Activated naive CD4-positive, alpha-beta T cell treated with anti-CD3 and anti-CD28 coated beads, Interleukin-2, amount 10 ng/mL, durations not matched to agents 7 days and 5 days (primary cell): Measurements from ENCODE around the gene TUT4.

ENCODE experiments used
- CTCF ChIA-PET: fragments of 350-600 bp; sonication (Branson Sonifier 250); formaldehyde crosslinking; loops from one replicate; lab custom pipeline; 2021; ENCODE audit warnings: antibody characterized with exemption; lab: Charles Lee
- DNase-seq: peaks from one replicate; pipeline ENCODE4 v3.0.0-alpha.2; 2020
- H3K27ac Mint-ChIP-seq: one replicate; pipeline ENCODE4 v1.8.0; 2021; ENCODE audit warnings: mild to moderate bottlenecking, moderate library complexity, mixed read lengths
- H3K27me3 Mint-ChIP-seq: one replicate; pipeline ENCODE4 v1.8.0; 2021; ENCODE audit warnings: mild to moderate bottlenecking, mixed read lengths
- H3K36me3 Mint-ChIP-seq: one replicate; pipeline ENCODE4 v1.8.0; 2021; ENCODE audit warnings: mixed read lengths
- H3K4me1 Mint-ChIP-seq: one replicate; pipeline ENCODE4 v1.8.0; 2021; ENCODE audit warnings: mixed read lengths
- H3K4me3 Mint-ChIP-seq: one replicate; pipeline ENCODE4 v1.8.0; 2021; ENCODE audit warnings: mild to moderate bottlenecking, moderate library complexity, mixed read lengths
- H3K9me3 Mint-ChIP-seq: one replicate; pipeline ENCODE4 v1.8.0; 2021; ENCODE audit warnings: mixed read lengths

TUT4 gene

GRCh38 chr1:52504720-52505119, 48.2 kb downstream of the TUT4 start:
- DNase-seq = no peak
- H3K27me3 Mint-ChIP-seq = no peaks in the 10 kb centered on the region
- no peaks in the 10 kb centered on the region for H3K9me3 Mint-ChIP-seq
- CTCF ChIA-PET = interaction anchor here (1.1 kb wide), 1 partner anchor 181 kb away, joined by 5 read pairs; no protein-coding TSS in a partner anchor
- H3K27ac Mint-ChIP-seq = no peak overlapping the region
- H3K4me3 Mint-ChIP-seq = no peak overlapping the region
- peaks cover 3% of the 10 kb centered on the region for H3K4me1 Mint-ChIP-seq
- peaks cover 48% of the 10 kb centered on the region for H3K36me3 Mint-ChIP-seq

GRCh38 chr1:52503706-52504105, 49.2 kb downstream of the TUT4 start:
- H3K27ac Mint-ChIP-seq = no peak overlapping the region
- no peaks in the 10 kb centered on the region for H3K9me3 Mint-ChIP-seq
- H3K36me3 Mint-ChIP-seq = peaks cover 45% of the 10 kb centered on the region
- no peaks in the 10 kb centered on the region for H3K4me1 Mint-ChIP-seq
- H3K27me3 Mint-ChIP-seq = no peaks in the 10 kb centered on the region
- DNase-seq = no peak
- CTCF ChIA-PET = no interaction called here
- H3K4me3 Mint-ChIP-seq = no peak overlapping the region

GRCh38 chr1:52502789-52503188, 50.1 kb downstream of the TUT4 start:
- H3K27me3 Mint-ChIP-seq = no peaks in the 10 kb centered on the region
- H3K27ac Mint-ChIP-seq = no peak overlapping the region
- H3K36me3 Mint-ChIP-seq = peaks cover 43% of the 10 kb centered on the region
- no peaks in the 10 kb centered on the region for H3K4me1 Mint-ChIP-seq
- no peaks in the 10 kb centered on the region for H3K9me3 Mint-ChIP-seq
- CTCF ChIA-PET = no interaction called here
- H3K4me3 Mint-ChIP-seq = no peak overlapping the region
- DNase-seq = no peak

GRCh38 chr1:52487632-52488031, 65.3 kb downstream of the TUT4 start:
- Mint-ChIP-seq H3K27me3 (no peaks in the 10 kb centered on the region), H3K27ac (no peak overlapping the region), H3K4me1 (no peaks in the 10 kb centered on the region), H3K4me3 (no peak overlapping the region), H3K36me3 (peaks cover 22% of the 10 kb centered on the region), H3K9me3 (no peaks in the 10 kb centered on the region)
- CTCF ChIA-PET = no interaction called here
- DNase-seq = no peak

- H3K4me3 Mint-ChIP-seq = no peak overlapping the region
- no peaks in the 10 kb centered on the region for H3K4me1 Mint-ChIP-seq
- peaks cover 17% of the 10 kb centered on the region for H3K36me3 Mint-ChIP-seq
- no peak for DNase-seq
- no peaks in the 10 kb centered on the region for H3K27me3 Mint-ChIP-seq
- H3K9me3 Mint-ChIP-seq = no peaks in the 10 kb centered on the region
- CTCF ChIA-PET = no interaction called here
- H3K27ac Mint-ChIP-seq = no peak overlapping the region
Measured at GRCh38 chr1:52482326-52483004, 70.4 kb downstream of the TUT4 start.

- no peak for DNase-seq
- Mint-ChIP-seq H3K27ac (no peak overlapping the region), H3K4me1 (no peaks in the 10 kb centered on the region), H3K4me3 (no peak overlapping the region), H3K9me3 (no peaks in the 10 kb centered on the region), H3K36me3 (peaks cover 27% of the 10 kb centered on the region), H3K27me3 (no peaks in the 10 kb centered on the region)
- CTCF ChIA-PET = no interaction called here
Measured at GRCh38 chr1:52479076-52479475, 73.8 kb downstream of the TUT4 start.

GRCh38 chr1:52477876-52478275, 75.0 kb downstream of the TUT4 start:
- Mint-ChIP-seq H3K27ac (no peak overlapping the region), H3K27me3 (no peaks in the 10 kb centered on the region), H3K4me3 (no peak overlapping the region), H3K9me3 (no peaks in the 10 kb centered on the region), H3K4me1 (no peaks in the 10 kb centered on the region), H3K36me3 (peaks cover 33% of the 10 kb centered on the region)
- DNase-seq = no peak
- CTCF ChIA-PET = no interaction called here

GRCh38 chr1:52476943-52477342, 75.9 kb downstream of the TUT4 start:
- Mint-ChIP-seq H3K4me3 (no peak overlapping the region), H3K9me3 (no peaks in the 10 kb centered on the region), H3K4me1 (no peaks in the 10 kb centered on the region), H3K27ac (no peak overlapping the region), H3K27me3 (no peaks in the 10 kb centered on the region), H3K36me3 (peaks cover 35% of the 10 kb centered on the region)
- DNase-seq = no peak
- CTCF ChIA-PET = interaction anchor here (0.6 kb wide), 1 partner anchor 35 kb away, joined by 3 read pairs; no protein-coding TSS in a partner anchor

GRCh38 chr1:52474807-52475206, 78.1 kb downstream of the TUT4 start:
- H3K9me3 Mint-ChIP-seq = no peaks in the 10 kb centered on the region
- CTCF ChIA-PET = no interaction called here
- DNase-seq = no peak
- no peaks in the 10 kb centered on the region for H3K4me1 Mint-ChIP-seq
- peaks cover 37% of the 10 kb centered on the region for H3K36me3 Mint-ChIP-seq
- H3K27me3 Mint-ChIP-seq = no peaks in the 10 kb centered on the region
- H3K4me3 Mint-ChIP-seq = no peak overlapping the region
- H3K27ac Mint-ChIP-seq = no peak overlapping the region

GRCh38 chr1:52473039-52473438, 79.9 kb downstream of the TUT4 start:
- Mint-ChIP-seq H3K4me3 (no peak overlapping the region), H3K4me1 (no peaks in the 10 kb centered on the region), H3K27ac (no peak overlapping the region), H3K9me3 (no peaks in the 10 kb centered on the region), H3K36me3 (peaks cover 41% of the 10 kb centered on the region), H3K27me3 (no peaks in the 10 kb centered on the region)
- DNase-seq = no peak
- CTCF ChIA-PET = no interaction called here

GRCh38 chr1:52472384-52472783, 80.5 kb downstream of the TUT4 start:
- Mint-ChIP-seq H3K9me3 (no peaks in the 10 kb centered on the region), H3K4me1 (no peaks in the 10 kb centered on the region), H3K27me3 (no peaks in the 10 kb centered on the region), H3K4me3 (no peak overlapping the region), H3K27ac (no peak overlapping the region), H3K36me3 (peaks cover 40% of the 10 kb centered on the region)
- no peak for DNase-seq
- CTCF ChIA-PET = no interaction called here

GRCh38 chr1:52469108-52469507, 83.8 kb downstream of the TUT4 start:
- DNase-seq = no peak
- Mint-ChIP-seq H3K9me3 (no peaks in the 10 kb centered on the region), H3K4me3 (no peak overlapping the region), H3K36me3 (peaks cover 41% of the 10 kb centered on the region), H3K4me1 (no peaks in the 10 kb centered on the region), H3K27me3 (no peaks in the 10 kb centered on the region), H3K27ac (no peak overlapping the region)
- CTCF ChIA-PET = no interaction called here

GRCh38 chr1:52463891-52464290, 89.0 kb downstream of the TUT4 start:
- DNase-seq = no peak
- H3K9me3 Mint-ChIP-seq = no peaks in the 10 kb centered on the region
- CTCF ChIA-PET = interaction anchor here (0.8 kb wide), 1 partner anchor 167 kb away, joined by 3 read pairs; no protein-coding TSS in a partner anchor
- no peak overlapping the region for H3K4me3 Mint-ChIP-seq
- peaks cover 32% of the 10 kb centered on the region for H3K36me3 Mint-ChIP-seq
- no peaks in the 10 kb centered on the region for H3K27me3 Mint-ChIP-seq
- peak overlapping the region; percentile 49 for H3K27ac Mint-ChIP-seq
- no peaks in the 10 kb centered on the region for H3K4me1 Mint-ChIP-seq

GRCh38 chr1:52461821-52462220, 91.1 kb downstream of the TUT4 start:
- H3K27ac Mint-ChIP-seq = peak overlapping the region; percentile 64
- H3K36me3 Mint-ChIP-seq = peaks cover 34% of the 10 kb centered on the region
- H3K4me1 Mint-ChIP-seq = no peaks in the 10 kb centered on the region
- H3K27me3 Mint-ChIP-seq = no peaks in the 10 kb centered on the region
- CTCF ChIA-PET = no interaction called here
- no peak overlapping the region for H3K4me3 Mint-ChIP-seq
- H3K9me3 Mint-ChIP-seq = no peaks in the 10 kb centered on the region
- DNase-seq = no peak

- CTCF ChIA-PET = no interaction called here
- no peak overlapping the region for H3K4me3 Mint-ChIP-seq
- no peaks in the 10 kb centered on the region for H3K27me3 Mint-ChIP-seq
- no peak overlapping the region for H3K27ac Mint-ChIP-seq
- H3K4me1 Mint-ChIP-seq = no peaks in the 10 kb centered on the region
- peaks cover 35% of the 10 kb centered on the region for H3K36me3 Mint-ChIP-seq
- H3K9me3 Mint-ChIP-seq = no peaks in the 10 kb centered on the region
- DNase-seq = no peak
Measured at GRCh38 chr1:52460694-52461093, 92.2 kb downstream of the TUT4 start.
